Common myeloid progenitor, CD34-positive (primary cell): Measurements from ENCODE around the gene LRRC58.

Experiments
- CTCF ChIA-PET: fragments of 350-600 bp; sonication (Branson Sonifier 250); formaldehyde crosslinking; loops from one replicate; lab custom pipeline; 2021; ENCODE audit warnings: antibody characterized with exemption; lab: Charles Lee
- POLR2A ChIA-PET: fragments of 350-600 bp; sonication (Branson Sonifier 250); formaldehyde crosslinking; loops from one replicate; lab custom pipeline; 2021; ENCODE audit warnings: antibody characterized with exemption; lab: Charles Lee
- DNase-seq, 3 donors: peaks; one replicate each; pipeline versions ENCODE4 v3.0.0 to v3.0.0-alpha.2; 2013
- H3K27ac ChIP-seq, 2 experiments: 1 replicate in 1 of 2; 2 replicates in 1 of 2; pipeline ENCODE4 v1.7.0; 2013; ENCODE audit warnings: inconsistent platforms in 2 of 2, low read length in 2 of 2, mild to moderate bottlenecking in 2 of 2, low read depth in 1 of 2, moderate library complexity in 1 of 2; ENCODE audit not compliant: severe bottlenecking in 2 of 2, insufficient read depth in 1 of 2, poor library complexity in 1 of 2
- H3K27me3 ChIP-seq, 5 experiments: replicated peaks in 2 of 5; 1 replicate in 3 of 5; 2 replicates in 2 of 5; pipeline versions ENCODE4 v1.6.1 to v1.7.0; 2013; ENCODE audit warnings: low read length in 4 of 5, mild to moderate bottlenecking in 2 of 5, moderate library complexity in 2 of 5, inconsistent platforms in 1 of 5; ENCODE audit not compliant: insufficient read depth in 5 of 5, control insufficient read depth in 4 of 5
- H3K36me3 ChIP-seq, 4 experiments: 1 replicate in 2 of 4; 2 replicates in 2 of 4; pipeline versions ENCODE4 v1.6.1 to v1.7.0; 2013; ENCODE audit warnings: low read length in 3 of 4, control low read depth in 1 of 4, mild to moderate bottlenecking in 1 of 4; ENCODE audit not compliant: control insufficient read depth in 4 of 4, insufficient read depth in 4 of 4
- H3K4me1 ChIP-seq, 4 experiments: 1 replicate in 3 of 4; 2 replicates in 1 of 4; pipeline versions ENCODE4 v1.6.1 to v1.7.1; 2013; ENCODE audit warnings: low read length in 3 of 4, mild to moderate bottlenecking in 3 of 4, control low read depth in 1 of 4, inconsistent platforms in 1 of 4, moderate library complexity in 1 of 4; ENCODE audit not compliant: control insufficient read depth in 4 of 4, insufficient read depth in 4 of 4; ENCODE audit errors: control extremely low read depth in 1 of 4
- H3K4me3 ChIP-seq, 7 experiments: 1 replicate in 4 of 7; 2 replicates in 3 of 7; pipeline versions ENCODE4 v1.5.1 to v1.7.0; 2013; ENCODE audit warnings: mild to moderate bottlenecking in 7 of 7, low read length in 6 of 7, moderate library complexity in 6 of 7, inconsistent platforms in 2 of 7, low read depth in 2 of 7, control low read depth in 1 of 7; ENCODE audit not compliant: insufficient read depth in 4 of 7, control insufficient read depth in 1 of 7; ENCODE audit errors: extremely low read depth in 1 of 7
- H3K9me3 ChIP-seq, 5 experiments: 1 replicate in 4 of 5; 2 replicates in 1 of 5; pipeline versions ENCODE4 v1.6.1 to v1.7.1; 2013; ENCODE audit warnings: low read length in 4 of 5, mild to moderate bottlenecking in 2 of 5, inconsistent platforms in 1 of 5, low read depth in 1 of 5, moderate library complexity in 1 of 5; ENCODE audit not compliant: control insufficient read depth in 4 of 5, insufficient read depth in 2 of 5; ENCODE audit errors: control extremely low read depth in 1 of 5
- WGBS: methylation state at CpG from one replicate; pipeline ENCODE4 v1.1.5; 2013; ENCODE audit not compliant: insufficient coverage; 5-methylcytosine and 5-hydroxymethylcytosine counted together

The LRRC58 gene

DNA sequence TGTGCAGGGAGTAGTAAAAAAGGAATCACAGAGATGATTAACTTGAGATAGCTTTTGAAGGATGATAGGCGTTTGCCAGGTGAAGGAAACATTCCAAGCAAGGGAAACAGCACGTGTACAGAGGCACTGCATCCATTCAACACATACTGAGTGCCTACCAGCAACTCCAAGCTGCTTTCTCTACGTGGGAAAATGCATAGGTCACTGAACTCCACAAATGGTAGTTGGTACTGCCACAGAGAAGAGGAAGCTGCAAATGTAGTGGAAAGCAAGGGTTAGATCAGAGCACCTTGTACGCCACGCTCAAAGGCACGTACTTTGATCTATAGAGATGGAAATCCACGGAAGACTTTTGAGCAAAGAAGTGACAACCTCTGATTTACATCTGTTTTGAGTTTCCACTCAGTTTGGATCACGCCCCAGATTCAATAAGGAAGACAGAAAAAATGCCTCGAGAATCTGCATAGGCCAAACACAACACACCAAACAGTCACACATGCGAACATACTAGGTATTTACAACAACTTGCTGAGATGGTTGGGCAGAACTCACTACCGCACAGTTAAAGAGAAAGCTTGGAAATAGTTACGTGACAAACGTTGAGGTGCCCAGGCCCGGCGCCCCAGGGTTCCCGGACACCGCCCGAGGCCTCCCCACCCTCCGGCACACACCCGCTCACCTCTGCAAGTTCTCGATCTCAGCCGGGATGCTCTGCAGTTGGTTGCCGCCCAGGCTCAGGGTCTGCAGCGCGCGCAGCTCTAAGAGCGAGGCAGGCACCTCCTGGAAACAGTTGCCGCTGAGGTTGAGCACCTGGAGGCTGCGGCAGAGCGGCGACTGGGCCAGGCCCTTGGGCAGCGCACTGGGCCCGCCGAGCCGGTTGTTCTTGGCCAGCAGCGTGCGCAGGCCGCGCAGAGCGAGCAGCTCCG is 826 bp downstream of the LRRC58 start:
- Histone ChIP-seq H3K4me1 (peaks cover 6 to 36% (median 20%) of the 10 kb centered on the region in 4 experiments), H3K9me3 (no peaks in the 10 kb centered on the region), H3K36me3 (peaks cover 3 to 28% (median 5%) of the 10 kb centered on the region in 4 experiments), H3K4me3 (peak overlapping the region; percentile 70 to 96 (median 93)), H3K27me3 (no peaks in the 10 kb centered on the region), H3K27ac (peak overlapping the region; percentile 65 to 84)
- ChIA-PET CTCF (interaction anchor here (0.9 to 2.6 kb wide), 7 partner anchors 11 to 210 kb away, joined by 3 to 8 read pairs (median 4); no protein-coding TSS in a partner anchor), POLR2A (interaction anchor here (0.6 to 1.3 kb wide), 3 partner anchors 16 to 254 kb away, joined by 3 to 5 read pairs (median 3); partner anchors contain the start of gene GSK3B)
- 2% methylated on average over 30 of the region's 41 CpGs for WGBS
- DNase-seq = peak; percentile 34 to 82 (median 74)

DNA sequence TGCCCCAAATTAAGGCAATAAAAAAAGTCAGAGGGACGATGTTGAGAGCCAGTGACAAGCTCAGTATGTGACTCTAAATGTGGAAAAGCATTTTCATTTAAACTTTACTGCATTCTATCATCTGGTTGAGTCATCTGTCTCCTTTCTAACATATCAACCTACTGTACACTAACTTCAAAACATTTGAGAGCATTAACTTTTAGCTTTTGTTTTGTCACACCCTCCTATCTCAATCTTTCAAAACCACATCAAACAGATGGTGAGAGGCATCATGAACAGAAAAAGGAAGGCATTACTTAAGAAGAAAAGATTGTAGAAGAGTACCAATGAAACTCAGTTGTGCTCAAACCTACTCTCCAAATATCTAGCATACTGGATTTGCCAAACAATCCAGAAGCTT is 4.8 kb downstream of the LRRC58 start:
- Histone ChIP-seq H3K27me3 (no peaks in the 10 kb centered on the region), H3K36me3 (peaks cover 12 to 54% (median 22%) of the 10 kb centered on the region in 4 experiments), H3K4me3 (no peak overlapping the region), H3K9me3 (peaks cover 5 to 25% (median 16%) of the 10 kb centered on the region in 5 experiments), H3K27ac (peak overlapping the region in 1 of 2 experiments; percentile 9), H3K4me1 (peaks cover 6 to 24% (median 11%) of the 10 kb centered on the region in 4 experiments)
- POLR2A ChIA-PET = no interaction called here
- 88% methylated on average over 1 of the region's 1 CpG for WGBS
- CTCF ChIA-PET = interaction anchor here (0.9 to 1.0 kb wide), 2 partner anchors 13 to 221 kb away, joined by 3 read pairs; no protein-coding TSS in a partner anchor
- DNase-seq = peak in 2 of 3 donors; percentile 48 to 64

DNA sequence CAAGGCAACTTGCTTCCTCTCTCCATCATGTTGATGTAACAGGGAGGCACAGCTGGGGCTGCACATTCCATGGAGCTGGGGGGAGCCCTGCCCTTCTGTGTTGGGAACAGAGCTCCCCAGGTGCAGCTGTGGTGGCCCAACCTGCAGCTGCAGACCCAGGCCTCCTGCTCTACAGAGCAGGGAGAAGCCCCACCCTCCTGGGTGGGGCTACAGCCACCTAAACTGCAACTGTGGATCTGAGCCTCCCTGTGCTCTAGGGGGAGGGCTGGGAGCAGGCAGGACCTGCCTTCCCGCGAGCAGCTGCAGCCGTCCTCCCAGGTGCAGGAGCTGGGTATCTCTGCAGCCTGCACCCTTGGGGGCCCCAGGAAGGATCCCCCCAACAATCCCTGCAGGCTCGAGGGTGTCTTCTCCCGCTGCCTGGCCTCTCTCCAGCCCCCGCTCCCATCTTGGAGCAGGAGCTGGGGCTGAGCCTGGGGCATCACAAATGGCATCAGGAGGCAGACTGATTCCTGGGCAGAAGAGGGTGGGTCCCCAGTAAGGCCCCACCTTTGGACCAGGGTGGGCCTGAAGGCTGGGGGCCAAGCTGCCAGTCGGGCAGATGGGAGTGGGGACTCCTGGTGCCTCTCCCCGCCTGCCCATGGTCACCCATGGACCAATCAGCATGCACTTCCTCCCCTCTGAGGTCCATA is 7.4 kb downstream of the LRRC58 start:
- 100% methylated on average over 6 of the region's 8 CpGs for WGBS
- H3K36me3 ChIP-seq = peaks cover 12 to 55% (median 28%) of the 10 kb centered on the region in 4 experiments

DNA sequence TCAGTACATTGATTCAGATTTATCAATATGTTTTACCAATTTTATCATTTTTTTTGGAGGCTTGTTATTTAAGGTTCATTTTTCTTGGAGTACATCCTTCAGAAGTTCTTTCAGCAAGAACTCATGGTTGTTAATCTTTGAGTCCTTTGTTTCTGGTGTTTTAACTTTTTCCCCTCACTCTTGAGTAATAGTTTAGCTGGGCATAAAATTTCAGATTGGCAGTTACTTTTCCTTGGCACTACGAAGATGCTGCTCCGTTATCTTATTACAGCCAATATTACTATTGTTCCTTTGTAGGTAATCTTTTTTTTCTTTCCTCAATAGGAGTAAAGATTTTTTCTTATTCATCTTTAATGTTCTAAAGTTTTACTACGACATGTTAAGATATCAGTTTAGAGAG is 9.8 kb downstream of the LRRC58 start:
- DNase-seq = no peak
- peaks cover 10 to 43% (median 16%) of the 10 kb centered on the region in 5 experiments for H3K9me3 ChIP-seq
- POLR2A ChIA-PET = no interaction called here
- 100% methylated on average over 1 of the region's 3 CpGs for WGBS
- peaks cover 0 to 1% (median under 1%) of the 10 kb centered on the region in 4 experiments for H3K4me1 ChIP-seq
- no peak overlapping the region for H3K27ac ChIP-seq
- CTCF ChIA-PET = interaction anchor here (0.8 to 2.6 kb wide), 2 partner anchors 9 to 57 kb away, joined by 3 to 7 read pairs; no protein-coding TSS in a partner anchor
- H3K27me3 ChIP-seq = no peaks in the 10 kb centered on the region
- no peak overlapping the region for H3K4me3 ChIP-seq
- H3K36me3 ChIP-seq = peaks cover 12 to 56% (median 31%) of the 10 kb centered on the region in 4 experiments

More for the DNA sequence above, 7.4 kb downstream of the LRRC58 start:
- Histone ChIP-seq H3K27me3 (no peaks in the 10 kb centered on the region), H3K4me1 (peaks cover 0 to 10% (median 2%) of the 10 kb centered on the region in 4 experiments), H3K9me3 (peaks cover 10 to 43% (median 16%) of the 10 kb centered on the region in 5 experiments), H3K4me3 (no peak overlapping the region), H3K27ac (no peak overlapping the region)
- POLR2A ChIA-PET = no interaction called here
- CTCF ChIA-PET = interaction anchor here (1.1 to 2.6 kb wide), 3 partner anchors 11 to 75 kb away, joined by 3 to 7 read pairs (median 3); no protein-coding TSS in a partner anchor
- DNase-seq = no peak

DNA sequence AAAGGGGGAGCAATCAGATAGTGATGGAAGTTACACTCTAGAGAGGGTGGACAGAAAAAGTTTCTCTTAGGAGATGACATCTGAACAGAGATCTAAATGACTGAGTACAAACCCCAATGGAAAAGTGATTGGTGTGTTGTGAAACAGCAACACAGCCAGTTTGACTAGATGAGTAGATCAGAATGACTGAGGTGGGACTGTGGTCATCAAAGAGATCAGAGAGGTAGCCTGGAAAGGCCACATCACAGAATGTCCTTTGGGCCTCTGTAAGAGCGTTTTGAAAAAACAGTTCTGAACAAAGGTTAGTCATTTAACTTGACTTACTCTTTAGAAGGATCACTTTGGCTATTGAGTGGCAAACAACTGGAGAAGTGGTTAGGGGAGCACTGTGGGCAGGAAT is 10.6 kb downstream of the LRRC58 start:
- Histone ChIP-seq H3K4me1 (no peaks in the 10 kb centered on the region), H3K27me3 (no peaks in the 10 kb centered on the region), H3K4me3 (no peak overlapping the region), H3K36me3 (peaks cover 14 to 55% (median 31%) of the 10 kb centered on the region in 4 experiments), H3K27ac (no peak overlapping the region), H3K9me3 (peaks cover 10 to 43% (median 16%) of the 10 kb centered on the region in 5 experiments)
- ChIA-PET CTCF (interaction anchor here (2.0 kb wide), 1 partner anchor 11 kb away, joined by 8 read pairs; the partner anchor contains the start of gene LRRC58), POLR2A (no interaction called here)
- WGBS = 83% methylated on average over 1 of the region's 1 CpG
- DNase-seq = no peak

DNA sequence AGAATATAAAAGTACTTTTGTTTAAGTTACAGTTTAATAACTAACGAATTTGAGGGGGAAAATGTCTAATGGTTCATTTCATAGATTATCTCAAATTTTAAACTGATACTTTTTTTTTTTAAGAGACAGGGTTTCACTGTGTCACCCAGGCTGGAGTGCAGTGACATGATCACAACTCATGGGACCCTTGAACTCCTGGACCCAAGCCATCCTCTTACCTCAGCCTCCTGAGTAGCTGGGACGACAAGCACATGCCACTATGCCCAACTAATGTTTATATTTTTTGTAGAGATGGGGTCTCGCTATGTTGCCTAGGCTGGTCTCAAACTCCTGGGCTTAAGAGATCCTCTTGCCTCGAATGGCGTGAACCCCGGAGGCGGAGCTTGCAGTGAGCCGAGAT is 16.5 kb downstream of the LRRC58 start:
- DNase-seq = no peak
- peaks cover 0 to 2% (median 0%) of the 10 kb centered on the region in 5 experiments for H3K9me3 ChIP-seq
- H3K27me3 ChIP-seq = no peaks in the 10 kb centered on the region
- 95% methylated on average over 4 of the region's 8 CpGs for WGBS
- ChIA-PET CTCF (interaction anchor here (2.3 kb wide), 1 partner anchor 17 kb away, joined by 7 read pairs; the partner anchor contains the start of gene LRRC58), POLR2A (interaction anchor here (0.7 kb wide), 1 partner anchor 16 kb away, joined by 5 read pairs; the partner anchor contains the start of gene LRRC58)
- no peaks in the 10 kb centered on the region for H3K4me1 ChIP-seq
- H3K36me3 ChIP-seq = peaks cover 19 to 67% (median 38%) of the 10 kb centered on the region in 4 experiments
- H3K27ac ChIP-seq = no peak overlapping the region
- H3K4me3 ChIP-seq = no peak overlapping the region
